ENCODE results near the gene LYRM9. TPM values are rescaled to one million over a fixed set of nuclear protein-coding genes. Genes with fewer than 3 reads are reported as not detected.

LYRM9 gene
- polyA plus RNA-seq, 1 donor (not counting 4 experiments of a cell fraction or from before 2014, with no cell fraction given): 3.0 TPM

DNA sequence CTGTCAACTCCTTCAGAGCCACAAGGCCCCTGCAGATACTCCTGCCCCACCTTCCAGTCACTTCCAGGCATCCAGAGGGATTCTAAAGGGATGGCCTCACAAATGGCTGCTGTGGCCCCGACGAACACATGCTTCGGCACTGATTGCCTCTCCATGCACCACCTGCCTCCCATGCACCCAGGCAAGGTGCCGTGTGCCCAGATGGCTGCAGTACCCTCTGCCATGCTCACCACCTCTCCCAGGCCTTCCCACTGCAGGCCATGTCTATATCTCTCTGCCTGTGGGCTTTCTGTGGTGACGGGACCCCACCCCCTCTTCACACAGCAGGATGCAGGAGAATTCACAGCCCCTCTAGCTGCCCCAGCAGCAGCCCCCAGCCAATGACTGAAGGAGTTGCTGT, 27.9 kb upstream of the LYRM9 start:
- Histone ChIP-seq H3K36me3 (ENCODE audit: control insufficient read depth in 2 of 2, extremely low read depth in 1 of 2, insufficient read depth in 2 of 2, low read length in 2 of 2) (no peaks in the 10 kb centered on the region), H3K4me1 (ENCODE audit: control insufficient read depth, extremely low read depth, insufficient read depth, low read length) (no peaks in the 10 kb centered on the region), H3K9me3 (ENCODE audit: control insufficient read depth, low read depth, low read length) (no peaks in the 10 kb centered on the region), H3K4me2 (ENCODE audit: control insufficient read depth, extremely low read depth, insufficient read depth, low read depth, low read length) (no peak overlapping the region), H3K9me1 (ENCODE audit: control insufficient read depth, extremely low read depth, insufficient read depth, low read length) (no peaks in the 10 kb centered on the region), H3K4me3 (ENCODE audit: control insufficient read depth in 2 of 3, extremely low read depth in 1 of 3, insufficient read depth in 2 of 3, low read depth in 1 of 3, low read length in 3 of 3) (no peak overlapping the region), H3K9ac (ENCODE audit: control insufficient read depth, extremely low read depth, insufficient read depth, low read length) (no peak overlapping the region), H3K27ac (ENCODE audit: control insufficient read depth, insufficient read depth, low read length) (no peak overlapping the region), H2AFZ (ENCODE audit: control insufficient read depth, low read length) (no peak overlapping the region), H3K27me3 (ENCODE audit: control insufficient read depth, extremely low read depth, insufficient read depth, low read length) (peaks cover 6% of the 10 kb centered on the region), H3K79me2 (ENCODE audit: control insufficient read depth, insufficient read depth, low read length) (no peaks in the 10 kb centered on the region), H4K20me1 (ENCODE audit: control insufficient read depth, extremely low read depth, insufficient read depth, low read length) (no peaks in the 10 kb centered on the region)
- dilution Hi-C loops (cut with MboI; ENCODE audit: extremely low pct_ligation_motif_present, low sequenced_read_pairs): no loop called here
- no peak for FAIRE-seq
- DNase-seq (ENCODE audit: low read depth, low spot score): no peak
- TF ChIP-seq, protein P1, sequence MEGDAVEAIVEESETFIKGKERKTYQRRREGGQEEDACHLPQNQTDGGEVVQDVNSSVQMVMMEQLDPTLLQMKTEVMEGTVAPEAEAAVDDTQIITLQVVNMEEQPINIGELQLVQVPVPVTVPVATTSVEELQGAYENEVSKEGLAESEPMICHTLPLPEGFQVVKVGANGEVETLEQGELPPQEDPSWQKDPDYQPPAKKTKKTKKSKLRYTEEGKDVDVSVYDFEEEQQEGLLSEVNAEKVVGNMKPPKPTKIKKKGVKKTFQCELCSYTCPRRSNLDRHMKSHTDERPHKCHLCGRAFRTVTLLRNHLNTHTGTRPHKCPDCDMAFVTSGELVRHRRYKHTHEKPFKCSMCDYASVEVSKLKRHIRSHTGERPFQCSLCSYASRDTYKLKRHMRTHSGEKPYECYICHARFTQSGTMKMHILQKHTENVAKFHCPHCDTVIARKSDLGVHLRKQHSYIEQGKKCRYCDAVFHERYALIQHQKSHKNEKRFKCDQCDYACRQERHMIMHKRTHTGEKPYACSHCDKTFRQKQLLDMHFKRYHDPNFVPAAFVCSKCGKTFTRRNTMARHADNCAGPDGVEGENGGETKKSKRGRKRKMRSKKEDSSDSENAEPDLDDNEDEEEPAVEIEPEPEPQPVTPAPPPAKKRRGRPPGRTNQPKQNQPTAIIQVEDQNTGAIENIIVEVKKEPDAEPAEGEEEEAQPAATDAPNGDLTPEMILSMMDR (optimal IDR thresholded peaks at IDR 0.05 in 1 of 3, IDR thresholded peaks at IDR 0.05 in 1 of 3, conservative IDR thresholded peaks at IDR 0.05 in 1 of 3; ENCODE audit: extremely low read depth in 1 of 3, insufficient read depth in 2 of 3, low read length in 3 of 3): no peak

GRCh38 chr17:27920569-27920968, 27.4 kb upstream of the LYRM9 start:
- Histone ChIP-seq H3K4me2 (ENCODE audit: control insufficient read depth, extremely low read depth, insufficient read depth, low read depth, low read length) (no peak overlapping the region), H3K27me3 (ENCODE audit: control insufficient read depth, extremely low read depth, insufficient read depth, low read length) (peaks cover 6% of the 10 kb centered on the region), H2AFZ (ENCODE audit: control insufficient read depth, low read length) (no peak overlapping the region), H3K4me3 (ENCODE audit: control insufficient read depth in 2 of 3, extremely low read depth in 1 of 3, insufficient read depth in 2 of 3, low read depth in 1 of 3, low read length in 3 of 3) (no peak overlapping the region), H3K27ac (ENCODE audit: control insufficient read depth, insufficient read depth, low read length) (no peak overlapping the region), H3K4me1 (ENCODE audit: control insufficient read depth, extremely low read depth, insufficient read depth, low read length) (no peaks in the 10 kb centered on the region), H3K9me3 (ENCODE audit: control insufficient read depth, low read depth, low read length) (no peaks in the 10 kb centered on the region), H3K79me2 (ENCODE audit: control insufficient read depth, insufficient read depth, low read length) (no peaks in the 10 kb centered on the region), H3K9me1 (ENCODE audit: control insufficient read depth, extremely low read depth, insufficient read depth, low read length) (no peaks in the 10 kb centered on the region), H3K9ac (ENCODE audit: control insufficient read depth, extremely low read depth, insufficient read depth, low read length) (no peak overlapping the region), H3K36me3 (ENCODE audit: control insufficient read depth in 2 of 2, extremely low read depth in 1 of 2, insufficient read depth in 2 of 2, low read length in 2 of 2) (no peaks in the 10 kb centered on the region), H4K20me1 (ENCODE audit: control insufficient read depth, extremely low read depth, insufficient read depth, low read length) (no peaks in the 10 kb centered on the region)
- DNase-seq (ENCODE audit: low read depth, low spot score): no peak
- dilution Hi-C loops (cut with MboI; ENCODE audit: extremely low pct_ligation_motif_present, low sequenced_read_pairs): no loop called here
- no peak for FAIRE-seq
- TF ChIP-seq, protein P1 (optimal IDR thresholded peaks at IDR 0.05 in 1 of 3, IDR thresholded peaks at IDR 0.05 in 1 of 3, conservative IDR thresholded peaks at IDR 0.05 in 1 of 3; ENCODE audit: extremely low read depth in 1 of 3, insufficient read depth in 2 of 3, low read length in 3 of 3): no peak
- no peak for TF ChIP-seq EZH2 (IDR thresholded peaks at IDR 0.05; ENCODE audit: low read length)
